Coronary artery (tissue), 2 donors: Measurements from ENCODE around the gene CPNE2.
"Not testable (repeated sequence)": the region's sequence is repeated elsewhere in the genome, so short reads cannot be mapped to it uniquely, and the experiment has no call there.

ENCODE experiments used
- DNase-seq: peaks from one replicate; pipeline ENCODE4 v3.0.0-alpha.2; 2017; ENCODE audit warnings: low spot score
- H3K27ac ChIP-seq, 2 donors: fragments of 200-600 bp; sonication (generic); one replicate each; pipeline ENCODE4 v1.5.1; 2016 to 2019
- H3K4me3 ChIP-seq: fragments of 200-600 bp; sonication (generic); 2 replicates; pipeline ENCODE4 v1.5.1; 2016; ENCODE audit warnings: mild to moderate bottlenecking, moderate library complexity
- TF ChIP-seq, protein P1 (sequence below): fragments of 200-600 bp; sonication (generic); IDR thresholded peaks from one replicate; pipeline ENCODE4 v1.5.1; 2019; ENCODE audit warnings: antibody characterized with exemption

The CPNE2 gene

GRCh38 chr16:57188711-57189002 lies 96.3 kb downstream of the CPNE2 start:
- TF ChIP-seq, protein P1, sequence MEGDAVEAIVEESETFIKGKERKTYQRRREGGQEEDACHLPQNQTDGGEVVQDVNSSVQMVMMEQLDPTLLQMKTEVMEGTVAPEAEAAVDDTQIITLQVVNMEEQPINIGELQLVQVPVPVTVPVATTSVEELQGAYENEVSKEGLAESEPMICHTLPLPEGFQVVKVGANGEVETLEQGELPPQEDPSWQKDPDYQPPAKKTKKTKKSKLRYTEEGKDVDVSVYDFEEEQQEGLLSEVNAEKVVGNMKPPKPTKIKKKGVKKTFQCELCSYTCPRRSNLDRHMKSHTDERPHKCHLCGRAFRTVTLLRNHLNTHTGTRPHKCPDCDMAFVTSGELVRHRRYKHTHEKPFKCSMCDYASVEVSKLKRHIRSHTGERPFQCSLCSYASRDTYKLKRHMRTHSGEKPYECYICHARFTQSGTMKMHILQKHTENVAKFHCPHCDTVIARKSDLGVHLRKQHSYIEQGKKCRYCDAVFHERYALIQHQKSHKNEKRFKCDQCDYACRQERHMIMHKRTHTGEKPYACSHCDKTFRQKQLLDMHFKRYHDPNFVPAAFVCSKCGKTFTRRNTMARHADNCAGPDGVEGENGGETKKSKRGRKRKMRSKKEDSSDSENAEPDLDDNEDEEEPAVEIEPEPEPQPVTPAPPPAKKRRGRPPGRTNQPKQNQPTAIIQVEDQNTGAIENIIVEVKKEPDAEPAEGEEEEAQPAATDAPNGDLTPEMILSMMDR: no peak
- no peak overlapping the region for H3K4me3 ChIP-seq
- no peak for DNase-seq
- H3K27ac ChIP-seq: no peak overlapping the region

- peak overlapping the region in 1 of 2 donors; percentile 33 for H3K27ac ChIP-seq
- not testable (repeated sequence) for H3K4me3 ChIP-seq, DNase-seq
Measured at GRCh38 chr16:57189527-57189926, 97.1 kb downstream of the CPNE2 start.

DNA sequence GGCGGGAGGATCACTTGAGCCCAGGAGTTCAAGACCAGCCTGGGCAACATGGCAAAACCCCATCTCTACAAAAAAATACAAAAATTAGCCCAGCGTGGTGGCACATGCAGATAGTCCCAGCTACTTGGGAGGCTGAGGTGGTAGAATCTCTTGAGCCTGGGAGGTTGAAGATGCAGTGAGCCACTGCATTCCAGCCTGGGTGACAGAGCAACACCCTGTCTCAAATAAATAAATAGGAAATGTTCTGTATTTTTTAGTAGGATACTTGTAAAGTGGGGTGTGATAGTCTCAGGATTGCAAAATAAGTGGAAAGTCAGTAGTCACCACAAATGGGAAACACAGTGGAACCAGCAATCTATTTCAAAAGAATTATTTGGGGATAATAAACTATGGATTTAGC lies 97.8 kb downstream of the CPNE2 start:
- DNase-seq: no peak
- Histone ChIP-seq H3K27ac (peak overlapping the region in 1 of 2 donors; percentile 33), H3K4me3 (peak overlapping the region; percentile 24)
- TF ChIP-seq, protein P1: no peak

DNA sequence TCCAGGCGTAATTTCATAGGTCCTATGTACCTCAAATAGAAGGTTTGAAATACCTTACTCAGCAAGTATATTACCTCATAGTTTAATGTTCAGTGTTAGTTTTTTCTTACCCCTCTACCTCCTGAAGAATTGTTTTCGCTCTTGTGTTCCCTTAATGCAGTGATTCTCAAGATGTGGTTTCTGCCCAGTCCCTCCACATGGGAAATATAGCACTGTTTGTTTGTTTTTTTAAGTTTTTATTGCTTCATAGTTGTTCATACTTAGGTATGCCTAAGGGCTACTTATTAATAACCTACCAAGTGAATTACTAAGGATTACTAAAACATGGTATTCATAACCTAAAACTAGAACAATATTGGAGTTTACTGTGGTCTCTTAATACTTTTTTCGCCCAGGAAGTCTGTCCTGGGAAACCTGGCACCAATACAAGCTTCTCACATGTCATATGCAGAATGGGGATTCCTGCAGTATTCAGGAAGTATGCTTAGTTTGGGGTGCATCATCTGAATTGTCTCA lies 98.7 kb downstream of the CPNE2 start:
- no peak for DNase-seq
- TF ChIP-seq, protein P1: no peak
- H3K27ac ChIP-seq: peak overlapping the region in 1 of 2 donors; percentile 16

DNA sequence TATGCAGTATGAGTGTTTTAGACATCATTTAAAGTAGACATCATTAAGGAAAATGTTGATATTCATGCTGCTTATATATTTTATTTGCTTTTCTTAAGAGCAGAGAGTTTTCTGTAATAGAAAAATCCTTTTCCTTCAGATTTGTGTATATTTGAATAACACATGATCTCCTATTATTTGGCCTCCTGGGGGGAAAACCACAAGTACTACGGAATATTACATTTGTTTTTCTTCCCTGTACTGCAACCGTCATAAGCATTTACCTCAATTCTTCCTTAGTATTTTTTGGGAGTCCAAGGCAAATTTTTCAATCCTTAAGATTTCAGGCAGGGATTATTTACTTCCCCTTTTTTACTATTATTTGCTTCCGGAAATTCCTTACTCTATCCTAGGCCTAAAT lies 99.8 kb downstream of the CPNE2 start:
- no peak overlapping the region for H3K27ac ChIP-seq
- TF ChIP-seq, protein P1: no peak

More for the DNA sequence above, 98.7 kb downstream of the CPNE2 start:
- H3K4me3 ChIP-seq: no peak overlapping the region

GRCh38 chr16:57192720-57193486 lies 100.5 kb downstream of the CPNE2 start:
- no peak overlapping the region for H3K27ac ChIP-seq
- no peak overlapping the region for H3K4me3 ChIP-seq
- TF ChIP-seq, protein P1: no peak
- no peak for DNase-seq

More for the DNA sequence above, 99.8 kb downstream of the CPNE2 start:
- H3K4me3 ChIP-seq: no peak overlapping the region
- DNase-seq: no peak

GRCh38 chr16:57194512-57194911 lies 102.1 kb downstream of the CPNE2 start:
- H3K4me3 ChIP-seq: no peak overlapping the region
- TF ChIP-seq, protein P1: no peak
- no peak for DNase-seq
- H3K27ac ChIP-seq: peak overlapping the region; percentile 53 to 68
